Body of pancreas (tissue), 4 donors: ENCODE measurements around the gene KIT. TPM values are rescaled to one million over a fixed set of nuclear protein-coding genes. Genes with fewer than 3 reads are reported as not detected.

ENCODE experiments used
- ATAC-seq: fragments of 150-250 bp; one replicate; pipeline ENCODE4 v1.9.1; 2016
- DNase-seq, 4 donors: peaks; one replicate each; pipeline ENCODE4 v3.0.0-alpha.2; 2019
- H3K27ac ChIP-seq, 4 donors: fragments of 200-600 bp; sonication (generic); 1 replicate in 3 of 4; 2 replicates in 1 of 4; pipeline versions ENCODE4 v1.5.1 to v1.6.1; 2016 to 2019; ENCODE audit warnings: mild to moderate bottlenecking in 1 of 4, mixed read lengths in 1 of 4, moderate library complexity in 1 of 4
- H3K27me3 ChIP-seq, 2 donors: fragments of 200-600 bp; sonication (generic); one replicate each; pipeline ENCODE4 v1.6.0; 2016; ENCODE audit warnings: mild to moderate bottlenecking in 1 of 2
- H3K36me3 ChIP-seq, 2 donors: fragments of 200-600 bp; sonication (generic); replicated peaks in 1 of 2; 2 replicates each; pipeline ENCODE4 v1.5.1; 2016; ENCODE audit warnings: low read depth in 2 of 2; ENCODE audit not compliant: insufficient read depth in 1 of 2
- H3K4me1 ChIP-seq: fragments of 200-600 bp; sonication (generic); one replicate; pipeline ENCODE4 v1.6.0; 2016
- H3K4me3 ChIP-seq, 2 donors: fragments of 200-600 bp; sonication (generic); 1 replicate in 1 of 2; 2 replicates in 1 of 2; pipeline ENCODE4 v1.5.1; 2016 to 2019
- H3K9me3 ChIP-seq, 3 donors: fragments of 200-600 bp; sonication (generic); 1 replicate in 2 of 3; 2 replicates in 1 of 3; pipeline ENCODE4 v1.5.1; 2016
- POLR2A ChIP-seq, 3 donors: fragments of 450-650 bp; IDR thresholded peaks; one replicate each; pipeline ENCODE4 v1.6.1; 2016; ENCODE audit warnings: antibody characterized with exemption in 3 of 3, mild to moderate bottlenecking in 2 of 3
- WGBS, 2 donors: methylation state at CpG; one replicate each; pipeline ENCODE4 v1.1.5; 2017; 5-methylcytosine and 5-hydroxymethylcytosine counted together
- intact Hi-C: fragments of 100-400 bp; cut with DNase I; formaldehyde crosslinking; loops from one replicate; pipeline ENCODE4 v1.15.1; 2023
- total RNA-seq, 2 donors: library from RNA; depleted of rRNA; stranded (reverse); fragments of >200 nt; gene quantifications; one replicate each; pipeline ENCODE4 v1.1.0, GENCODE V29; 2016
- TF ChIP-seq, protein P1 (sequence below), 7 experiments: fragments of 450-650 bp in 4 of 7; fragments of 200-600 bp in 3 of 7; sonication (generic) in 3 of 7; IDR thresholded peaks; one replicate each; pipeline ENCODE4 v1.5.1; 2016 to 2019; ENCODE audit warnings: antibody characterized with exemption in 7 of 7

The KIT gene
- total RNA-seq, 2 donors from 2014 or later: 2.1 to 4.0 TPM

- Histone ChIP-seq H3K4me1 (no peaks in the 10 kb centered on the region), H3K36me3 (no peaks in the 10 kb centered on the region), H3K4me3 (no peak overlapping the region), H3K9me3 (no peaks in the 10 kb centered on the region), H3K27me3 (no peaks in the 10 kb centered on the region), H3K27ac (no peak overlapping the region)
- DNase-seq (no peak), ATAC-seq (no peak)
- TF ChIP-seq, protein P1, sequence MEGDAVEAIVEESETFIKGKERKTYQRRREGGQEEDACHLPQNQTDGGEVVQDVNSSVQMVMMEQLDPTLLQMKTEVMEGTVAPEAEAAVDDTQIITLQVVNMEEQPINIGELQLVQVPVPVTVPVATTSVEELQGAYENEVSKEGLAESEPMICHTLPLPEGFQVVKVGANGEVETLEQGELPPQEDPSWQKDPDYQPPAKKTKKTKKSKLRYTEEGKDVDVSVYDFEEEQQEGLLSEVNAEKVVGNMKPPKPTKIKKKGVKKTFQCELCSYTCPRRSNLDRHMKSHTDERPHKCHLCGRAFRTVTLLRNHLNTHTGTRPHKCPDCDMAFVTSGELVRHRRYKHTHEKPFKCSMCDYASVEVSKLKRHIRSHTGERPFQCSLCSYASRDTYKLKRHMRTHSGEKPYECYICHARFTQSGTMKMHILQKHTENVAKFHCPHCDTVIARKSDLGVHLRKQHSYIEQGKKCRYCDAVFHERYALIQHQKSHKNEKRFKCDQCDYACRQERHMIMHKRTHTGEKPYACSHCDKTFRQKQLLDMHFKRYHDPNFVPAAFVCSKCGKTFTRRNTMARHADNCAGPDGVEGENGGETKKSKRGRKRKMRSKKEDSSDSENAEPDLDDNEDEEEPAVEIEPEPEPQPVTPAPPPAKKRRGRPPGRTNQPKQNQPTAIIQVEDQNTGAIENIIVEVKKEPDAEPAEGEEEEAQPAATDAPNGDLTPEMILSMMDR (IDR thresholded peaks at IDR 0.05): no peak
- TF ChIP-seq POLR2A (IDR thresholded peaks at IDR 0.05): no peak
- intact Hi-C loops: no loop called here
- 77 to 80% methylated on average over 2 of the region's 2 CpGs for WGBS, 2 donors
Measured at GRCh38 chr4:54745031-54745770, 87.4 kb downstream of the KIT start.

GRCh38 chr4:54746218-54746617, 88.5 kb downstream of the KIT start:
- Histone ChIP-seq H3K27ac (no peak overlapping the region), H3K27me3 (no peaks in the 10 kb centered on the region), H3K36me3 (no peaks in the 10 kb centered on the region), H3K4me1 (no peaks in the 10 kb centered on the region), H3K4me3 (no peak overlapping the region), H3K9me3 (no peaks in the 10 kb centered on the region)
- no peak for TF ChIP-seq POLR2A (IDR thresholded peaks at IDR 0.05)
- TF ChIP-seq, protein P1 (IDR thresholded peaks at IDR 0.05): no peak
- no peak for ATAC-seq
- DNase-seq: no peak
- WGBS, 2 donors: 52 to 78% methylated on average over 2 of the region's 2 CpGs
- intact Hi-C loops: no loop called here

- TF ChIP-seq POLR2A (IDR thresholded peaks at IDR 0.05): no peak
- TF ChIP-seq, protein P1 (IDR thresholded peaks at IDR 0.05): no peak
- Histone ChIP-seq H3K27me3 (no peaks in the 10 kb centered on the region), H3K4me1 (no peaks in the 10 kb centered on the region), H3K36me3 (no peaks in the 10 kb centered on the region), H3K4me3 (no peak overlapping the region), H3K9me3 (no peaks in the 10 kb centered on the region), H3K27ac (no peak overlapping the region)
- DNase-seq (no peak), ATAC-seq (no peak)
- intact Hi-C loops: no loop called here
Measured at GRCh38 chr4:54750341-54750740, 92.6 kb downstream of the KIT start.

- intact Hi-C loops: no loop called here
Measured at GRCh38 chr4:54754394-54754793, 96.6 kb downstream of the KIT start.

More at GRCh38 chr4:54754394-54754793, 96.6 kb downstream of the KIT start:
- H3K4me3 ChIP-seq: no peak overlapping the region
- DNase-seq (no peak), ATAC-seq (no peak)
- no peaks in the 10 kb centered on the region for H3K4me1 ChIP-seq
- H3K27ac ChIP-seq: no peak overlapping the region
- 66 to 68% methylated on average over 2 of the region's 2 CpGs for WGBS, 2 donors
- no peaks in the 10 kb centered on the region for H3K9me3 ChIP-seq
- no peaks in the 10 kb centered on the region for H3K36me3 ChIP-seq
- H3K27me3 ChIP-seq: no peaks in the 10 kb centered on the region
- TF ChIP-seq, protein P1 (IDR thresholded peaks at IDR 0.05): no peak
- no peak for TF ChIP-seq POLR2A (IDR thresholded peaks at IDR 0.05)
